ENCODE measurements around the gene BRD4.

DNA sequence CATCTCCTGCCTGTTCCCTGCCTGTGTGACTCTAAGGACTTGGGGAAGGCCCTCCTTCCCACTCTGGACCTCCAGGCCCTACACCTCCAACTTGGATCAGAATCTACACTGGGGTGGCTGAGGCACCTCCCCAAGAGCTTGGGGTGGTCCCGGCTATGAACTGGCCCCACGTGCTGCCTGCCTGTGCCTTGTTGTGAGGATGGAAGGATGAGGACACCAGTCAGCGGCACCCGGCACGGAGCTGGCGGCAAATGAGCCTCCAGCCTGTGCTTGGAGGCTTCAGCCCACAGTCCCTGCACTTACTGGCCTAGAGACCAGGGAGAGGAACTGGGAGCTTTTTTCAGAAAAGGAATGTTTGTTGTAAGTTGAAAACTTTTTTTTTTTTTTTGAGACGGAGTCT, 38.8 kb upstream of the BRD4 start:
- TF ChIP-seq, protein P1, sequence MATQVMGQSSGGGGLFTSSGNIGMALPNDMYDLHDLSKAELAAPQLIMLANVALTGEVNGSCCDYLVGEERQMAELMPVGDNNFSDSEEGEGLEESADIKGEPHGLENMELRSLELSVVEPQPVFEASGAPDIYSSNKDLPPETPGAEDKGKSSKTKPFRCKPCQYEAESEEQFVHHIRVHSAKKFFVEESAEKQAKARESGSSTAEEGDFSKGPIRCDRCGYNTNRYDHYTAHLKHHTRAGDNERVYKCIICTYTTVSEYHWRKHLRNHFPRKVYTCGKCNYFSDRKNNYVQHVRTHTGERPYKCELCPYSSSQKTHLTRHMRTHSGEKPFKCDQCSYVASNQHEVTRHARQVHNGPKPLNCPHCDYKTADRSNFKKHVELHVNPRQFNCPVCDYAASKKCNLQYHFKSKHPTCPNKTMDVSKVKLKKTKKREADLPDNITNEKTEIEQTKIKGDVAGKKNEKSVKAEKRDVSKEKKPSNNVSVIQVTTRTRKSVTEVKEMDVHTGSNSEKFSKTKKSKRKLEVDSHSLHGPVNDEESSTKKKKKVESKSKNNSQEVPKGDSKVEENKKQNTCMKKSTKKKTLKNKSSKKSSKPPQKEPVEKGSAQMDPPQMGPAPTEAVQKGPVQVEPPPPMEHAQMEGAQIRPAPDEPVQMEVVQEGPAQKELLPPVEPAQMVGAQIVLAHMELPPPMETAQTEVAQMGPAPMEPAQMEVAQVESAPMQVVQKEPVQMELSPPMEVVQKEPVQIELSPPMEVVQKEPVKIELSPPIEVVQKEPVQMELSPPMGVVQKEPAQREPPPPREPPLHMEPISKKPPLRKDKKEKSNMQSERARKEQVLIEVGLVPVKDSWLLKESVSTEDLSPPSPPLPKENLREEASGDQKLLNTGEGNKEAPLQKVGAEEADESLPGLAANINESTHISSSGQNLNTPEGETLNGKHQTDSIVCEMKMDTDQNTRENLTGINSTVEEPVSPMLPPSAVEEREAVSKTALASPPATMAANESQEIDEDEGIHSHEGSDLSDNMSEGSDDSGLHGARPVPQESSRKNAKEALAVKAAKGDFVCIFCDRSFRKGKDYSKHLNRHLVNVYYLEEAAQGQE (IDR thresholded peaks at IDR 0.05; ENCODE audit: borderline replicate concordance in 1 of 2, low read depth in 1 of 2, low read length in 2 of 2): no peak
- TF ChIP-seq TCF12 (IDR thresholded peaks at IDR 0.05) (no peak), TCF12 (CRISPR knock-in tag; IDR thresholded peaks at IDR 0.05) (no peak), SYNCRIP (IDR thresholded peaks at IDR 0.05; ENCODE audit: insufficient read depth, low read depth, low read length) (no peak), EZH2 (conservative IDR thresholded peaks at IDR 0.05; ENCODE audit: low read depth, low read length) (no peak)
- TF ChIP-seq, protein P2, sequence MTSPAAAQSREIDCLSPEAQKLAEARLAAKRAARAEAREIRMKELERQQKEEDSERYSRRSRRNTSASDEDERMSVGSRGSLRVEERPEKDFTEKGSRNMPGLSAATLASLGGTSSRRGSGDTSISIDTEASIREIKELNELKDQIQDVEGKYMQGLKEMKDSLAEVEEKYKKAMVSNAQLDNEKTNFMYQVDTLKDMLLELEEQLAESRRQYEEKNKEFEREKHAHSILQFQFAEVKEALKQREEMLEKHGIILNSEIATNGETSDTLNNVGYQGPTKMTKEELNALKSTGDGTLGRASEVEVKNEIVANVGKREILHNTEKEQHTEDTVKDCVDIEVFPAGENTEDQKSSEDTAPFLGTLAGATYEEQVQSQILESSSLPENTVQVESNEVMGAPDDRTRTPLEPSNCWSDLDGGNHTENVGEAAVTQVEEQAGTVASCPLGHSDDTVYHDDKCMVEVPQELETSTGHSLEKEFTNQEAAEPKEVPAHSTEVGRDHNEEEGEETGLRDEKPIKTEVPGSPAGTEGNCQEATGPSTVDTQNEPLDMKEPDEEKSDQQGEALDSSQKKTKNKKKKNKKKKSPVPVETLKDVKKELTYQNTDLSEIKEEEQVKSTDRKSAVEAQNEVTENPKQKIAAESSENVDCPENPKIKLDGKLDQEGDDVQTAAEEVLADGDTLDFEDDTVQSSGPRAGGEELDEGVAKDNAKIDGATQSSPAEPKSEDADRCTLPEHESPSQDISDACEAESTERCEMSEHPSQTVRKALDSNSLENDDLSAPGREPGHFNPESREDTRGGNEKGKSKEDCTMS (CRISPR knock-in tag; conservative IDR thresholded peaks at IDR 0.05): no peak
